SK-N-SH (cell line): ENCODE measurements around the gene ZNF541.
A peak's percentile ranks its signal among the peaks of the same experiment; 100 is the strongest.

ENCODE experiments used
- CHD2 ChIP-seq: fragments of 150-350 bp; IDR thresholded peaks from 2 replicates; pipeline ENCODE4 v1.6.1; 2018; ENCODE audit warnings: low read length; ENCODE audit not compliant: partially characterized antibody
- EZH2phosphoT487 ChIP-seq: fragments of 200-600 bp; sonication (generic); IDR thresholded peaks from 2 replicates; pipeline ENCODE4 v1.6.1; 2017; ENCODE audit warnings: low read depth, mixed run types, mild to moderate bottlenecking, antibody characterized with exemption, moderate library complexity, borderline replicate concordance
- POLR2AphosphoS5 ChIP-seq: IDR thresholded peaks from 2 replicates; pipeline ENCODE4 v1.6.1; 2012; ENCODE audit warnings: low read depth, low read length
- SIN3A ChIP-seq: IDR thresholded peaks from 2 replicates; pipeline ENCODE4 v1.6.1; 2012; ENCODE audit warnings: low read depth, mild to moderate bottlenecking, low read length, moderate library complexity, borderline replicate concordance
- TAF1 ChIP-seq: IDR thresholded peaks from 2 replicates; pipeline ENCODE4 v1.6.1; 2012; ENCODE audit warnings: low read depth, mild to moderate bottlenecking, low read length, moderate library complexity, borderline replicate concordance
- YY1 ChIP-seq: IDR thresholded peaks from 2 replicates; pipeline ENCODE4 v1.4.0; 2012; ENCODE audit warnings: low read depth, mild to moderate bottlenecking
- TF ChIP-seq, protein P1 (sequence below): fragments of 200-600 bp; sonication (generic); IDR thresholded peaks from 2 replicates; pipeline ENCODE4 v1.6.1; 2017; ENCODE audit warnings: antibody characterized with exemption, mild to moderate bottlenecking, moderate library complexity
- TF ChIP-seq, protein P2 (sequence below): IDR thresholded peaks from 2 replicates; pipeline ENCODE4 v1.6.1; 2012; ENCODE audit warnings: mild to moderate bottlenecking, low read depth, low read length, moderate library complexity
- TF ChIP-seq, protein P3 (sequence below): IDR thresholded peaks from 2 replicates; pipeline ENCODE4 v1.4.0; 2012; ENCODE audit warnings: low read depth

DNA sequence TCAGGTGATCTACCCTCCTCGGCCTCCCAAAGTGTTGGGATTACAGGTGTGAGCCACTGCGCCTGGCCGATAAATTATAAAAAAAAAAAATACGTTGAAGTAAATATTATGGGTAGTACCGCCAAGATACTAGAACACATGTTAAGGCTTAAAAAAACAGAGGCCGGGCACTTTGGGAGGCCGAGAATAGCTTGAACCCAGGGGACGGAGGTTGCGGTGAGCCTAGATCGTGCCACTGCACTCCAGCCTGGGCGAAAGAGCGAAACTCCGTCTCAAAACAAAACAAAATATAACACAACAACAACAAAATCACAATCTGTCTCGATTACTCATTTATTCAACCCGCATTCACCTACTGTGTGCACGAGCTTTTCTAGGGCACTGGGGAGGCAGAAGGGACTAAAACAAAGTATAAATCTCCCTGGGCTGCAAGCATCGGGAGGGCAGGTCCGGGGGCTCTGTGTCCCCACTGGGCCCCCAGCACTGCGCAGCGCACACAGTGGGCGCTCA, 34.7 kb upstream of the ZNF541 start:
- TF ChIP-seq, protein P1, sequence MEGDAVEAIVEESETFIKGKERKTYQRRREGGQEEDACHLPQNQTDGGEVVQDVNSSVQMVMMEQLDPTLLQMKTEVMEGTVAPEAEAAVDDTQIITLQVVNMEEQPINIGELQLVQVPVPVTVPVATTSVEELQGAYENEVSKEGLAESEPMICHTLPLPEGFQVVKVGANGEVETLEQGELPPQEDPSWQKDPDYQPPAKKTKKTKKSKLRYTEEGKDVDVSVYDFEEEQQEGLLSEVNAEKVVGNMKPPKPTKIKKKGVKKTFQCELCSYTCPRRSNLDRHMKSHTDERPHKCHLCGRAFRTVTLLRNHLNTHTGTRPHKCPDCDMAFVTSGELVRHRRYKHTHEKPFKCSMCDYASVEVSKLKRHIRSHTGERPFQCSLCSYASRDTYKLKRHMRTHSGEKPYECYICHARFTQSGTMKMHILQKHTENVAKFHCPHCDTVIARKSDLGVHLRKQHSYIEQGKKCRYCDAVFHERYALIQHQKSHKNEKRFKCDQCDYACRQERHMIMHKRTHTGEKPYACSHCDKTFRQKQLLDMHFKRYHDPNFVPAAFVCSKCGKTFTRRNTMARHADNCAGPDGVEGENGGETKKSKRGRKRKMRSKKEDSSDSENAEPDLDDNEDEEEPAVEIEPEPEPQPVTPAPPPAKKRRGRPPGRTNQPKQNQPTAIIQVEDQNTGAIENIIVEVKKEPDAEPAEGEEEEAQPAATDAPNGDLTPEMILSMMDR: peak; percentile 37; the same call in 1 of the 2 replicates
- TF ChIP-seq TAF1 (no peak), POLR2AphosphoS5 (no peak), SIN3A (no peak), YY1 (no peak), EZH2phosphoT487 (no peak), CHD2 (no peak)
- TF ChIP-seq, protein P2, sequence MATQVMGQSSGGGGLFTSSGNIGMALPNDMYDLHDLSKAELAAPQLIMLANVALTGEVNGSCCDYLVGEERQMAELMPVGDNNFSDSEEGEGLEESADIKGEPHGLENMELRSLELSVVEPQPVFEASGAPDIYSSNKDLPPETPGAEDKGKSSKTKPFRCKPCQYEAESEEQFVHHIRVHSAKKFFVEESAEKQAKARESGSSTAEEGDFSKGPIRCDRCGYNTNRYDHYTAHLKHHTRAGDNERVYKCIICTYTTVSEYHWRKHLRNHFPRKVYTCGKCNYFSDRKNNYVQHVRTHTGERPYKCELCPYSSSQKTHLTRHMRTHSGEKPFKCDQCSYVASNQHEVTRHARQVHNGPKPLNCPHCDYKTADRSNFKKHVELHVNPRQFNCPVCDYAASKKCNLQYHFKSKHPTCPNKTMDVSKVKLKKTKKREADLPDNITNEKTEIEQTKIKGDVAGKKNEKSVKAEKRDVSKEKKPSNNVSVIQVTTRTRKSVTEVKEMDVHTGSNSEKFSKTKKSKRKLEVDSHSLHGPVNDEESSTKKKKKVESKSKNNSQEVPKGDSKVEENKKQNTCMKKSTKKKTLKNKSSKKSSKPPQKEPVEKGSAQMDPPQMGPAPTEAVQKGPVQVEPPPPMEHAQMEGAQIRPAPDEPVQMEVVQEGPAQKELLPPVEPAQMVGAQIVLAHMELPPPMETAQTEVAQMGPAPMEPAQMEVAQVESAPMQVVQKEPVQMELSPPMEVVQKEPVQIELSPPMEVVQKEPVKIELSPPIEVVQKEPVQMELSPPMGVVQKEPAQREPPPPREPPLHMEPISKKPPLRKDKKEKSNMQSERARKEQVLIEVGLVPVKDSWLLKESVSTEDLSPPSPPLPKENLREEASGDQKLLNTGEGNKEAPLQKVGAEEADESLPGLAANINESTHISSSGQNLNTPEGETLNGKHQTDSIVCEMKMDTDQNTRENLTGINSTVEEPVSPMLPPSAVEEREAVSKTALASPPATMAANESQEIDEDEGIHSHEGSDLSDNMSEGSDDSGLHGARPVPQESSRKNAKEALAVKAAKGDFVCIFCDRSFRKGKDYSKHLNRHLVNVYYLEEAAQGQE: no peak
- TF ChIP-seq, protein P3, sequence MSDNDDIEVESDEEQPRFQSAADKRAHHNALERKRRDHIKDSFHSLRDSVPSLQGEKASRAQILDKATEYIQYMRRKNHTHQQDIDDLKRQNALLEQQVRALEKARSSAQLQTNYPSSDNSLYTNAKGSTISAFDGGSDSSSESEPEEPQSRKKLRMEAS: no peak
